ENCODE measurements around the gene TLE1.

DNA sequence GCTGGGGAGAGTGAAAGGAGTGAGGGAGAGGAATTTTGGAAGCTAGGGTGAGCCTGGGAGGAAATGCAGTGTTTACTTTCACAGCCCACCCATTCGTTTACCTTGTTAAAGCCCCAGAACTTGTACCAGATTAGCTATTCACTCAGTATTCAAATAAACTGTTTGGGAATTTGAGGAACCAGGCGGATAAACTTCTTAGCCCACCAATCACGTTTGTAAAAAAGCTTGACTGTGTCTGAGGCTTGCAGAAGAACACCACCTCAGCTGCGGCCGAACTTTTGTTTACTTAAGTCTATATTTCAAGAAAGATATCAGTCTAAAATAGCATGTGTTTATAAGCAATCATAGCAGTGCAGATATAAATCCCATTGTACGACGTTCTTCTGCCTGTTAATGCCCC is 5.2 kb upstream of the TLE1 start:
- TF ChIP-seq ZNF232 (CRISPR knock-in tag; IDR thresholded peaks at IDR 0.05) (no peak), EMX1 (CRISPR knock-in tag; IDR thresholded peaks at IDR 0.05) (no peak), NR3C1 (CRISPR knock-in tag; conservative IDR thresholded peaks at IDR 0.05; ENCODE audit: low read depth) (no peak), TCF7 (CRISPR knock-in tag; IDR thresholded peaks at IDR 0.05; ENCODE audit: low read depth) (no peak), MAX (CRISPR knock-in tag; IDR thresholded peaks at IDR 0.05) (no peak), TP53 (CRISPR knock-in tag; IDR thresholded peaks at IDR 0.05) (no peak), FOXP1 (CRISPR knock-in tag; IDR thresholded peaks at IDR 0.05; ENCODE audit: borderline replicate concordance) (no peak), ZNF423 (CRISPR knock-in tag; IDR thresholded peaks at IDR 0.05) (no peak), NR1H2 (CRISPR knock-in tag; IDR thresholded peaks at IDR 0.05) (no peak)
- TF ChIP-seq, protein P1, sequence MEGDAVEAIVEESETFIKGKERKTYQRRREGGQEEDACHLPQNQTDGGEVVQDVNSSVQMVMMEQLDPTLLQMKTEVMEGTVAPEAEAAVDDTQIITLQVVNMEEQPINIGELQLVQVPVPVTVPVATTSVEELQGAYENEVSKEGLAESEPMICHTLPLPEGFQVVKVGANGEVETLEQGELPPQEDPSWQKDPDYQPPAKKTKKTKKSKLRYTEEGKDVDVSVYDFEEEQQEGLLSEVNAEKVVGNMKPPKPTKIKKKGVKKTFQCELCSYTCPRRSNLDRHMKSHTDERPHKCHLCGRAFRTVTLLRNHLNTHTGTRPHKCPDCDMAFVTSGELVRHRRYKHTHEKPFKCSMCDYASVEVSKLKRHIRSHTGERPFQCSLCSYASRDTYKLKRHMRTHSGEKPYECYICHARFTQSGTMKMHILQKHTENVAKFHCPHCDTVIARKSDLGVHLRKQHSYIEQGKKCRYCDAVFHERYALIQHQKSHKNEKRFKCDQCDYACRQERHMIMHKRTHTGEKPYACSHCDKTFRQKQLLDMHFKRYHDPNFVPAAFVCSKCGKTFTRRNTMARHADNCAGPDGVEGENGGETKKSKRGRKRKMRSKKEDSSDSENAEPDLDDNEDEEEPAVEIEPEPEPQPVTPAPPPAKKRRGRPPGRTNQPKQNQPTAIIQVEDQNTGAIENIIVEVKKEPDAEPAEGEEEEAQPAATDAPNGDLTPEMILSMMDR (IDR thresholded peaks at IDR 0.05): no peak
- TF ChIP-seq, protein P2, sequence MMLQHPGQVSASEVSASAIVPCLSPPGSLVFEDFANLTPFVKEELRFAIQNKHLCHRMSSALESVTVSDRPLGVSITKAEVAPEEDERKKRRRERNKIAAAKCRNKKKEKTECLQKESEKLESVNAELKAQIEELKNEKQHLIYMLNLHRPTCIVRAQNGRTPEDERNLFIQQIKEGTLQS (CRISPR knock-in tag; conservative IDR thresholded peaks at IDR 0.05): no peak
- TF ChIP-seq, protein P3, sequence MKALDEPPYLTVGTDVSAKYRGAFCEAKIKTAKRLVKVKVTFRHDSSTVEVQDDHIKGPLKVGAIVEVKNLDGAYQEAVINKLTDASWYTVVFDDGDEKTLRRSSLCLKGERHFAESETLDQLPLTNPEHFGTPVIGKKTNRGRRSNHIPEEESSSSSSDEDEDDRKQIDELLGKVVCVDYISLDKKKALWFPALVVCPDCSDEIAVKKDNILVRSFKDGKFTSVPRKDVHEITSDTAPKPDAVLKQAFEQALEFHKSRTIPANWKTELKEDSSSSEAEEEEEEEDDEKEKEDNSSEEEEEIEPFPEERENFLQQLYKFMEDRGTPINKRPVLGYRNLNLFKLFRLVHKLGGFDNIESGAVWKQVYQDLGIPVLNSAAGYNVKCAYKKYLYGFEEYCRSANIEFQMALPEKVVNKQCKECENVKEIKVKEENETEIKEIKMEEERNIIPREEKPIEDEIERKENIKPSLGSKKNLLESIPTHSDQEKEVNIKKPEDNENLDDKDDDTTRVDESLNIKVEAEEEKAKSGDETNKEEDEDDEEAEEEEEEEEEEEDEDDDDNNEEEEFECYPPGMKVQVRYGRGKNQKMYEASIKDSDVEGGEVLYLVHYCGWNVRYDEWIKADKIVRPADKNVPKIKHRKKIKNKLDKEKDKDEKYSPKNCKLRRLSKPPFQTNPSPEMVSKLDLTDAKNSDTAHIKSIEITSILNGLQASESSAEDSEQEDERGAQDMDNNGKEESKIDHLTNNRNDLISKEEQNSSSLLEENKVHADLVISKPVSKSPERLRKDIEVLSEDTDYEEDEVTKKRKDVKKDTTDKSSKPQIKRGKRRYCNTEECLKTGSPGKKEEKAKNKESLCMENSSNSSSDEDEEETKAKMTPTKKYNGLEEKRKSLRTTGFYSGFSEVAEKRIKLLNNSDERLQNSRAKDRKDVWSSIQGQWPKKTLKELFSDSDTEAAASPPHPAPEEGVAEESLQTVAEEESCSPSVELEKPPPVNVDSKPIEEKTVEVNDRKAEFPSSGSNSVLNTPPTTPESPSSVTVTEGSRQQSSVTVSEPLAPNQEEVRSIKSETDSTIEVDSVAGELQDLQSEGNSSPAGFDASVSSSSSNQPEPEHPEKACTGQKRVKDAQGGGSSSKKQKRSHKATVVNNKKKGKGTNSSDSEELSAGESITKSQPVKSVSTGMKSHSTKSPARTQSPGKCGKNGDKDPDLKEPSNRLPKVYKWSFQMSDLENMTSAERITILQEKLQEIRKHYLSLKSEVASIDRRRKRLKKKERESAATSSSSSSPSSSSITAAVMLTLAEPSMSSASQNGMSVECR (CRISPR knock-in tag; IDR thresholded peaks at IDR 0.05; ENCODE audit: borderline replicate concordance): no peak
